Adipose tissue (tissue), 3 donors: ENCODE results near the gene ZGLP1. TPM values are rescaled to one million over a fixed set of nuclear protein-coding genes. Genes with fewer than 3 reads are reported as not detected.

Experiments
- H3K27ac ChIP-seq: one replicate; pipeline ENCODE4 v1.5.1; 2013; ENCODE audit warnings: low read depth, low read length
- WGBS, 3 donors: extraction: QIAGEN DNeasy Blood & Tissue Kit; methylation state at CpG; one replicate each; pipeline ENCODE4 v1.1.7; 2013; 5-methylcytosine and 5-hydroxymethylcytosine counted together
- polyA plus RNA-seq, 3 donors: library from polyadenylated mRNA; stranded (reverse); fragments of 200-250 nt; gene quantifications; one replicate each; pipeline ENCODE4 v1.2.3, GENCODE V29; 2013
- donor health status: healthy with polysubstance abuse.
- donor health status: Bipolar disorder and iron deficiency.
- donor health status: healthy.

Gene ZGLP1
- polyA plus RNA-seq, 3 donors, result 2.2 to 5.3 (median 2.2) TPM

- H3K27ac ChIP-seq, result no peak overlapping the region
- 75 to 80% (median 76%) methylated on average over 8 of the region's 8 CpGs for WGBS, 3 donors
Measured at GRCh38 chr19:10260141-10260584, 49.5 kb downstream of the ZGLP1 start.

- H3K27ac ChIP-seq, result no peak overlapping the region
- WGBS, 3 donors, result 60 to 65% (median 63%) methylated on average over 30 to 32 of the region's 32 CpGs
Measured at GRCh38 chr19:10259162-10259905, 50.3 kb downstream of the ZGLP1 start.

- 94 to 95% (median 95%) methylated on average over 18 of the region's 18 CpGs for WGBS, 3 donors
- no peak overlapping the region for H3K27ac ChIP-seq
Measured at GRCh38 chr19:10258080-10258710, 51.4 kb downstream of the ZGLP1 start.

DNA sequence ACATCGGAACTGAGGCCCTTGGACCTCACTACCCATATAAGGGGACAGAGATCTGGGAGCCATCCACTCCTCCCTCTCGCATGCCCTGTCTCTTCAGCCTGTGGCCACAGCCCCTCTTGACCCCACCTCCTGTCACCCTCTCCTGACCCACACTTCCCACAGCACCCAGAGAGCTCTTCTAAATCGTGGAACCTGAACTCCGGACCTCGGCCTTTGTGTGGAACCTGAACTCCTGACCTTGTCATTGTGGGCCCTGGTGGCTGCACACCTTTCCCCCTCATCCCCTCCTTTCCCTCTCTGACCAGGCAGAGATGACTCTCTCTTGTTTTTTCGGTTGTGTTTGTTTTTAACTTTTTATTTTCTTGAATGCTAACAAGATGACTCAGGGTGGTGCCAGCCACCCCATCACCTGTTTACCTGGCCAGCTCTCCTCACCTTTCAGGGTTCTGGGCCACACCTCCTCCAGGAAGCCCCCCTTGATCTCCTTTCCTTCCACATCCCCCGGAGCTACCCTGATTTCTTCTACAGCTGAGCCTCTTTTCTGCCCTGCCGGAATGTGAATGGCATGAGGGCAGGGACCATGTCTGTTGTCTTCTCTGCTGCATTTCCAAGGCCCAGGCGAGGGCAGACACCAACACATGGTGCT, 52.5 kb downstream of the ZGLP1 start:
- H3K27ac ChIP-seq, result no peak overlapping the region
- 80 to 87% (median 82%) methylated on average over 8 to 9 of the region's 9 CpGs for WGBS, 3 donors

- WGBS, 3 donors, result 83 to 95% (median 91%) methylated on average over 16 to 18 of the region's 18 CpGs
- H3K27ac ChIP-seq, result no peak overlapping the region
Measured at GRCh38 chr19:10256551-10256950, 53.1 kb downstream of the ZGLP1 start.

DNA sequence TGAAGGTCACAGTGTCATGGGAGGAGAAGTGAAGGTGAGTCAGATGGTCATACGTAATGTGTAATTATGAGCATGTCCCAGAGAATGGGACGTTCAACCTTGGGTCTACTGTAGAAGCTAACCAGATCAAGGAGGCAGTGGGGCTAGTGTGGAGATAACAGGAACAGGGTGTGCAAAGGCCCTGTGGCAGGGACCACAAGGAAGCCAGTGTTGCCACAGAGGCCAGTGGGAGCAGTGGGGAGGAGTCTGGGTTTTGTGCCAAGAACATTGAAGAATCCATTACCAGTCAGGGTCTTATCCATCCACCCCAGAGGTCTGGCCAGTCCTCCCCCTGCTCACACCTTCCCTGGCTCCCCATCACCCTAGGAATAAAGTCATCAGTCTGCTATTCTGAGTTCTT, 54.3 kb downstream of the ZGLP1 start:
- WGBS, 3 donors, result 89 to 97% (median 92%) methylated on average over 2 of the region's 2 CpGs
- H3K27ac ChIP-seq, result no peak overlapping the region

Other genes starting within 250 kb of the ZGLP1 start
- gene SHFL, start 223.5 kb downstream of the ZGLP1 start, polyA plus RNA-seq, result 10 to 100 TPM; 17.2 to 27.4 (median 22.2) TPM
- 1 to 10 TPM in 1 of 3 donors, under 1 TPM in 2; 0.22 to 1.0 (median 0.43) TPM for gene ANGPTL6, start 207.1 kb downstream of the ZGLP1 start, polyA plus RNA-seq
- gene PPAN, start 203.5 kb downstream of the ZGLP1 start, polyA plus RNA-seq, result 10 to 100 TPM; 21.7 to 59.1 (median 37.2) TPM
- 10 to 100 TPM in 1 of 3 donors, 1 to 10 TPM in 2; 3.6 to 10.7 (median 4.3) TPM for gene P2RY11, start 198.1 kb downstream of the ZGLP1 start, polyA plus RNA-seq
- gene EIF3G, start 189.9 kb downstream of the ZGLP1 start, polyA plus RNA-seq, result 100 to 1,000 TPM; 193 to 249 (median 243) TPM
- 10 to 100 TPM in 2 of 3 donors, 1 to 10 TPM in 1; 8.3 to 41.1 (median 27.0) TPM for gene DNMT1, start 114.9 kb downstream of the ZGLP1 start, polyA plus RNA-seq
- 10 to 100 TPM in 1 of 3 donors, 1 to 10 TPM in 2; 1.2 to 15.2 (median 4.0) TPM for gene S1PR2, start 78.5 kb downstream of the ZGLP1 start, polyA plus RNA-seq
- 10 to 100 TPM; 33.4 to 85.7 (median 40.5) TPM for gene MRPL4, start 57.6 kb downstream of the ZGLP1 start, polyA plus RNA-seq
- gene ICAM1, start 38.7 kb downstream of the ZGLP1 start, polyA plus RNA-seq, result 100 to 1,000 TPM in 1 of 3 donors, 10 to 100 TPM in 1, 1 to 10 TPM in 1; 5.6 to 134 (median 26.0) TPM
- 1 to 10 TPM in 2 of 3 donors, under 1 TPM in 1; 0.06 to 2.5 (median 2.5) TPM for gene ICAM4, start 22.9 kb downstream of the ZGLP1 start, polyA plus RNA-seq
- under 1 TPM; 0.20 to 0.55 (median 0.22) TPM for gene ICAM5, start 19.9 kb downstream of the ZGLP1 start, polyA plus RNA-seq
- gene FDX2, start 6.2 kb upstream of the ZGLP1 start, polyA plus RNA-seq, result 10 to 100 TPM; 13.0 to 22.5 (median 19.1) TPM
- gene RAVER1, start 23.7 kb upstream of the ZGLP1 start, polyA plus RNA-seq, result 10 to 100 TPM in 1 of 3 donors, 1 to 10 TPM in 2; 7.4 to 15.5 (median 8.7) TPM
- gene ICAM3, start 29.8 kb upstream of the ZGLP1 start, polyA plus RNA-seq, result 10 to 100 TPM; 19.6 to 44.3 (median 26.0) TPM
- 100 to 1,000 TPM in 2 of 3 donors, 10 to 100 TPM in 1; 59.0 to 141 (median 106) TPM for gene TYK2, start 70.8 kb upstream of the ZGLP1 start, polyA plus RNA-seq
- 100 to 1,000 TPM in 2 of 3 donors, 10 to 100 TPM in 1; 99.7 to 305 (median 272) TPM for gene CDC37, start 93.7 kb upstream of the ZGLP1 start, polyA plus RNA-seq
- 10 to 100 TPM in 2 of 3 donors, 1 to 10 TPM in 1; 6.4 to 11.9 (median 10.6) TPM for gene PDE4A, start 110.7 kb upstream of the ZGLP1 start, polyA plus RNA-seq
- gene KEAP1, start 193.5 kb upstream of the ZGLP1 start, polyA plus RNA-seq, result 10 to 100 TPM; 26.6 to 50.8 (median 50.0) TPM
- gene S1PR5, start 207.6 kb upstream of the ZGLP1 start, polyA plus RNA-seq, result under 1 TPM in 2 of 3 donors, not detected in 1; 0.12 to 0.20 TPM
- 10 to 100 TPM; 12.0 to 23.0 (median 21.5) TPM for gene ATG4D, start 234.1 kb upstream of the ZGLP1 start, polyA plus RNA-seq